Fibroblast of the aortic adventitia (primary cell): Measurements from ENCODE around the gene GRIK3. TPM values are rescaled to one million over a fixed set of nuclear protein-coding genes. Genes with fewer than 3 reads are reported as not detected.

Experiments used
- DNase-seq: peaks from one replicate; pipeline ENCODE4 v3.0.0-alpha.2; 2010; ENCODE audit warnings: low read depth
- H3K4me3 ChIP-seq: 2 replicates; pipeline ENCODE4 v1.5.1; 2011; ENCODE audit warnings: low read depth, mild to moderate bottlenecking, control low read depth, low read length, moderate library complexity
- total RNA-seq: library from RNA; depleted of rRNA; stranded (reverse); fragments of >200 nt; gene quantifications from 2 replicates; pipeline ENCODE4 v1.2.3, GENCODE V29; 2012; ENCODE audit warnings: low replicate concordance
- TF ChIP-seq, protein P1 (sequence below): IDR thresholded peaks from 2 replicates; pipeline ENCODE4 v1.5.1; 2011; ENCODE audit warnings: mild to moderate bottlenecking, low read length, control low read depth, inconsistent platforms; ENCODE audit not compliant: insufficient read depth

Gene GRIK3
- total RNA-seq, 1 donor: not detected

DNA sequence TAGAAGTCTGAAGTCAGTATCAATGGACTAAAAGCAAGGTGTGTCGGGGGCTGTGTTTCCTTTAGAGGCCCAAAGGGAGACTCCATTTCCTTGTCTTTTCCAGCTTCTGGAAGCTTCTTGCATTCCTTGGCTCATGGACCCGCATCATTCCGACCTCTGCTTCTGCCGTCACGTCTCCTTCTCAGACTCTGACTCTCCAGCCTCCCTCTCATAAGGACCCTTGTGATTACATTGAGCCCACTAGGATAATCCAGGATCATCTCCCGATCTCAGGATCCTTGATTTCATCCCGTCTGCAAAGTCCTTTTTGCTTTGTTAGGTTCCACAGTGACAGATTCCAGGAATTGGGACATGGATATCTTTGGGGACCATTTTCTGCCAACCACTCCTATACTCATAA, 285.8 kb downstream of the GRIK3 start:
- TF ChIP-seq, protein P1, sequence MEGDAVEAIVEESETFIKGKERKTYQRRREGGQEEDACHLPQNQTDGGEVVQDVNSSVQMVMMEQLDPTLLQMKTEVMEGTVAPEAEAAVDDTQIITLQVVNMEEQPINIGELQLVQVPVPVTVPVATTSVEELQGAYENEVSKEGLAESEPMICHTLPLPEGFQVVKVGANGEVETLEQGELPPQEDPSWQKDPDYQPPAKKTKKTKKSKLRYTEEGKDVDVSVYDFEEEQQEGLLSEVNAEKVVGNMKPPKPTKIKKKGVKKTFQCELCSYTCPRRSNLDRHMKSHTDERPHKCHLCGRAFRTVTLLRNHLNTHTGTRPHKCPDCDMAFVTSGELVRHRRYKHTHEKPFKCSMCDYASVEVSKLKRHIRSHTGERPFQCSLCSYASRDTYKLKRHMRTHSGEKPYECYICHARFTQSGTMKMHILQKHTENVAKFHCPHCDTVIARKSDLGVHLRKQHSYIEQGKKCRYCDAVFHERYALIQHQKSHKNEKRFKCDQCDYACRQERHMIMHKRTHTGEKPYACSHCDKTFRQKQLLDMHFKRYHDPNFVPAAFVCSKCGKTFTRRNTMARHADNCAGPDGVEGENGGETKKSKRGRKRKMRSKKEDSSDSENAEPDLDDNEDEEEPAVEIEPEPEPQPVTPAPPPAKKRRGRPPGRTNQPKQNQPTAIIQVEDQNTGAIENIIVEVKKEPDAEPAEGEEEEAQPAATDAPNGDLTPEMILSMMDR: no peak
- no peak for DNase-seq

More for the DNA sequence above, 285.8 kb downstream of the GRIK3 start:
- no peak overlapping the region for H3K4me3 ChIP-seq
